A549 (cell line): ENCODE data around the gene KCTD4. TPM values are rescaled to one million over a fixed set of nuclear protein-coding genes. Genes with fewer than 3 reads are reported as not detected.

ENCODE experiments used
- ATAC-seq, 2 experiments: fragments of 200-7000 bp in 1 of 2; fragments of >200 bp in 1 of 2; cut with Nextera tagmentation in 1 of 2; cut with Tn5 transposase in 1 of 2; 3 replicates each; pipeline versions ENCODE4 v1.8.0 to v1.9.1; 2018 to 2020; ENCODE audit warnings: mild to moderate bottlenecking in 1 of 2, moderate library complexity in 1 of 2
- CTCF ChIA-PET: fragments of 300-600 bp; sonication (Branson Sonifier 250); formaldehyde crosslinking; extraction: SDS; loops from one replicate; lab custom pipeline; 2021; ENCODE audit warnings: antibody characterized with exemption, inconsistent platforms; lab: Yijun Ruan, JAX
- POLR2A ChIA-PET: fragments of 350-600 bp; formaldehyde crosslinking; extraction: SDS; loops from one replicate; lab custom pipeline; 2021; ENCODE audit warnings: antibody characterized with exemption, inconsistent platforms; lab: Yijun Ruan, JAX
- DNase-seq, 2 experiments: peaks; one replicate each; pipeline versions ENCODE4 v3.0.0 to v3.0.0-alpha.2; 2011 to 2016; ENCODE audit warnings: low read depth in 1 of 2, low spot score in 1 of 2
- FAIRE-seq: peaks from 2 replicates; lab custom pipeline; 2011; peaks lifted over from hg19 to GRCh38; lab: Jason Lieb, UNC
- H3K27ac ChIP-seq, 2 experiments: fragments of >200 bp; sonication (Bioruptor Twin); formaldehyde crosslinking; 3 replicates each; pipeline ENCODE4 v1.5.1; 2016 to 2017
- H3K4me1 ChIP-seq: fragments of >200 bp; sonication (Bioruptor Twin); formaldehyde crosslinking; 3 replicates; pipeline ENCODE4 v1.6.1; 2016
- H3K4me2 ChIP-seq: fragments of >200 bp; sonication (Bioruptor Twin); formaldehyde crosslinking; 3 replicates; pipeline ENCODE4 v1.6.1; 2016
- H3K4me3 ChIP-seq: fragments of >200 bp; sonication (Bioruptor Twin); formaldehyde crosslinking; 3 replicates; pipeline ENCODE4 v1.5.1; 2016
- H3K9me3 ChIP-seq: fragments of >200 bp; sonication (Bioruptor Twin); formaldehyde crosslinking; 3 replicates; pipeline ENCODE4 v1.6.1; 2016
- BHLHE40 ChIP-seq: IDR thresholded peaks from 2 replicates; pipeline ENCODE4 v1.6.1; 2012; ENCODE audit warnings: low read depth, low read length, inconsistent platforms
- CEBPB ChIP-seq, 2 experiments: fragments of >200 bp in 1 of 2; sonication (Bioruptor Twin) in 1 of 2; formaldehyde crosslinking in 1 of 2; IDR thresholded peaks; 2 replicates each; pipeline ENCODE4 v1.6.1; 2012 to 2016
- CHD4 ChIP-seq: fragments of 200-600 bp; sonication (generic); IDR thresholded peaks from 2 replicates; pipeline ENCODE4 v1.6.1; 2016; ENCODE audit warnings: antibody characterized with exemption, mild to moderate bottlenecking, borderline replicate concordance
- EHF ChIP-seq: fragments of 250-450 bp; sonication (Bioruptor Pico); IDR thresholded peaks from 2 replicates; pipeline ENCODE4 v1.5.0; 2020; ENCODE audit warnings: mild to moderate bottlenecking
- ESRRA ChIP-seq: fragments of 150-350 bp; IDR thresholded peaks from 2 replicates; pipeline ENCODE4 v1.6.1; 2014; ENCODE audit warnings: mild to moderate bottlenecking, low read length, borderline replicate concordance
- FOSL2 ChIP-seq, 2 experiments: fragments of 450-650 bp in 1 of 2; fragments of >200 bp in 1 of 2; sonication (Bioruptor Twin) in 1 of 2; formaldehyde crosslinking; IDR thresholded peaks; 2 replicates each; pipeline versions ENCODE4 v1.5.0 to v1.6.1; 2016 to 2020; ENCODE audit warnings: mild to moderate bottlenecking in 1 of 2, moderate library complexity in 1 of 2
- HEYL ChIP-seq: fragments of 250-450 bp; sonication (Bioruptor Pico); IDR thresholded peaks from 2 replicates; pipeline ENCODE4 v1.8.0; 2021; ENCODE audit warnings: mild to moderate bottlenecking, moderate library complexity
- KDM5A ChIP-seq: fragments of 200-600 bp; sonication (generic); IDR thresholded peaks from 2 replicates; pipeline ENCODE4 v1.6.1; 2016; ENCODE audit warnings: antibody characterized with exemption, mild to moderate bottlenecking
- MAZ ChIP-seq: fragments of 150-350 bp; IDR thresholded peaks from 2 replicates; pipeline ENCODE4 v1.6.1; 2014; ENCODE audit warnings: antibody characterized with exemption, low read depth, low read length, borderline replicate concordance
- MYC ChIP-seq: IDR thresholded peaks from 2 replicates; pipeline ENCODE4 v1.6.1; 2012; ENCODE audit warnings: mild to moderate bottlenecking, inconsistent platforms, low read length, improper control_type of control experiment, borderline replicate concordance
- NPAS2 ChIP-seq: fragments of 250-450 bp; sonication (Bioruptor Pico); IDR thresholded peaks from 2 replicates; pipeline ENCODE4 v1.8.0; 2022; ENCODE audit warnings: mild to moderate bottlenecking, moderate library complexity, borderline replicate concordance
- POLR2A ChIP-seq: IDR thresholded peaks from 2 replicates; pipeline ENCODE4 v1.6.1; 2012; ENCODE audit warnings: mild to moderate bottlenecking, low read length
- RARB ChIP-seq: fragments of 250-450 bp; sonication (Bioruptor Pico); IDR thresholded peaks from 2 replicates; pipeline ENCODE4 v1.8.0; 2021; ENCODE audit warnings: mild to moderate bottlenecking, moderate library complexity
- SMC3 ChIP-seq: fragments of >200 bp; sonication (Bioruptor Twin); formaldehyde crosslinking; IDR thresholded peaks from 3 replicates; pipeline ENCODE4 v1.6.1; 2018; ENCODE audit warnings: inconsistent platforms
- ZNF302 ChIP-seq: fragments of 250-450 bp; sonication (Bioruptor Pico); IDR thresholded peaks from 2 replicates; pipeline ENCODE4 v1.9.0; 2021; ENCODE audit warnings: inconsistent platforms, mild to moderate bottlenecking, moderate library complexity
- WGBS: methylation state at CpG from one replicate; pipeline ENCODE4 v1.1.6; 2017; ENCODE audit errors: missing lambda C conversion rate; 5-methylcytosine and 5-hydroxymethylcytosine counted together
- polyA plus RNA-seq, 4 experiments: library from polyadenylated mRNA; depleted of rRNA in 3 of 4; stranded (reverse); fragments of >200 nt; fragmentation: RNase III in 1 of 4; extraction: RNeasy Plus Mini Kit Qiagen cat#74134 plus additional on column Dnase treatment in 1 of 4; gene quantifications; 2 replicates in 3 of 4; 3 replicates in 1 of 4; pipeline ENCODE4 v1.2.3, GENCODE V29; 2011 to 2017
- TF ChIP-seq, protein P1 (sequence below): fragments of 200-600 bp; sonication (generic); IDR thresholded peaks from 2 replicates; pipeline ENCODE4 v1.6.1; 2016; ENCODE audit warnings: antibody characterized with exemption, mild to moderate bottlenecking, moderate library complexity
- TF ChIP-seq, protein P2 (sequence below): fragments of >200 bp; sonication (Bioruptor Twin); formaldehyde crosslinking; IDR thresholded peaks from 3 replicates; pipeline ENCODE4 v1.5.1; 2016
- TF ChIP-seq, protein P3 (sequence below): fragments of >200 bp; sonication (Bioruptor Twin); formaldehyde crosslinking; IDR thresholded peaks from 3 replicates; pipeline ENCODE4 v1.6.1; 2016
- TF ChIP-seq, protein P4 (sequence below): fragments of 150-350 bp; IDR thresholded peaks from 2 replicates; pipeline ENCODE4 v1.6.1; 2014; ENCODE audit warnings: low read depth, mild to moderate bottlenecking, low read length

The KCTD4 gene
- polyA plus RNA-seq, 2 of the 4 experiments (the other 2 are of a cell fraction), result not detected

DNA sequence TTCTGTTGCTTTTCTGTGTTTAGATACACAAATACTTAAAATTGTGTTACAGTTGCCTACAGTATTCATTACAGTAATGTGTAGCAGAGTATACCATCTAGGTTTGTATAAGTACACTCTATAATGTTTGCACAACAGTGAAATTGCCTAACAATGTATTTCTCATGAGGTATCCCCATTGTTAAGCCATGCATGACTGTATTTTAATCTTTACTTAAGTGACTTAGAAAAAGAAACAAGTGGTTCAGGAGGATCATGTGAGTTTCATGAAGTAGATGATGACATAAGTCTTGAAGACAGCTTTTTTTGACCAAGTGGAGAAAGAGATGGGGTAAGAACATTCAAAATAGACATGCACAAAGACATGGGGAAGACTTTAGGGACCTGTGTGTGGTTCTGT, 8.4 kb upstream of the KCTD4 start:
- Histone ChIP-seq H3K4me1 (peaks cover 48% of the 10 kb centered on the region), H3K4me3 (no peak overlapping the region), H3K9me3 (no peaks in the 10 kb centered on the region), H3K4me2 (peak overlapping the region; percentile 20; the same call in 2 of the 3 replicates), H3K27ac (peak overlapping the region in 1 of 2 experiments; percentile 52; a peak in 2 of 6 replicates)
- CTCF ChIA-PET, result interaction anchor here (1.7 kb wide), 1 partner anchor 72 kb away, joined by 5 read pairs; no protein-coding TSS in a partner anchor
- TF ChIP-seq HEYL (CRISPR knock-in tag) (no peak), CEBPB (IDR thresholded peaks at IDR 0.05) (peak in 1 of 2 experiments; percentile 6; a peak in 1 of 4 replicates)
- DNase-seq, result peak in 1 of 2 experiments; percentile 30
- no peak for ATAC-seq
- POLR2A ChIA-PET, result no interaction called here
- FAIRE-seq, result no peak

DNA sequence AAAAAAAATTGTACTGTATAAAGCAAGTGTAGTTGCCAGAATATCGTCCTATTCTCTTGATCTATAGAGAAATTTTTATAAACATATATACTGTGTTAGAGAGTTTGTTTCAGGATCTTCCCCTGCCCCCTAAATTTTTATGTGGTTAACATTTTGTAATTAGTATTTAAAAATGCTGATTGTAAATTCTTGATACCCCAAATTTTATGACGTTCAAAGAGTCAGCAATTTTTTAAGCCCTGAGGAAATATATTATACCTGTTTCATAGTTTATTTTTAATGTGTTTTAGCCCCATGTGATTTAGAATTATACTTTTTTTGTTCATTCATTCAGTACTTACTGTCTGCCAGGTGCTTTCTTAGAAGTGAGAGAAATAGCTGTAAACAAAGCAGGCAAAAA, 7.3 kb upstream of the KCTD4 start:
- peak overlapping the region in 1 of 2 experiments; percentile 80; a peak in 3 of 6 replicates for H3K27ac ChIP-seq
- ChIA-PET POLR2A (no interaction called here), CTCF (interaction anchor here (1.7 kb wide), 1 partner anchor 73 kb away, joined by 5 read pairs; no protein-coding TSS in a partner anchor)
- no peak overlapping the region for H3K4me2 ChIP-seq
- no peak overlapping the region for H3K4me3 ChIP-seq
- WGBS, result 90% methylated on average over 2 of the region's 2 CpGs
- peaks cover 48% of the 10 kb centered on the region for H3K4me1 ChIP-seq
- no peak for FAIRE-seq
- no peak for DNase-seq
- no peak for ATAC-seq
- H3K9me3 ChIP-seq, result no peaks in the 10 kb centered on the region
- TF ChIP-seq RARB (CRISPR knock-in tag) (no peak), EHF (no peak), NPAS2 (no peak), ZNF302 (CRISPR knock-in tag) (no peak), ESRRA (no peak)
- TF ChIP-seq, protein P1, sequence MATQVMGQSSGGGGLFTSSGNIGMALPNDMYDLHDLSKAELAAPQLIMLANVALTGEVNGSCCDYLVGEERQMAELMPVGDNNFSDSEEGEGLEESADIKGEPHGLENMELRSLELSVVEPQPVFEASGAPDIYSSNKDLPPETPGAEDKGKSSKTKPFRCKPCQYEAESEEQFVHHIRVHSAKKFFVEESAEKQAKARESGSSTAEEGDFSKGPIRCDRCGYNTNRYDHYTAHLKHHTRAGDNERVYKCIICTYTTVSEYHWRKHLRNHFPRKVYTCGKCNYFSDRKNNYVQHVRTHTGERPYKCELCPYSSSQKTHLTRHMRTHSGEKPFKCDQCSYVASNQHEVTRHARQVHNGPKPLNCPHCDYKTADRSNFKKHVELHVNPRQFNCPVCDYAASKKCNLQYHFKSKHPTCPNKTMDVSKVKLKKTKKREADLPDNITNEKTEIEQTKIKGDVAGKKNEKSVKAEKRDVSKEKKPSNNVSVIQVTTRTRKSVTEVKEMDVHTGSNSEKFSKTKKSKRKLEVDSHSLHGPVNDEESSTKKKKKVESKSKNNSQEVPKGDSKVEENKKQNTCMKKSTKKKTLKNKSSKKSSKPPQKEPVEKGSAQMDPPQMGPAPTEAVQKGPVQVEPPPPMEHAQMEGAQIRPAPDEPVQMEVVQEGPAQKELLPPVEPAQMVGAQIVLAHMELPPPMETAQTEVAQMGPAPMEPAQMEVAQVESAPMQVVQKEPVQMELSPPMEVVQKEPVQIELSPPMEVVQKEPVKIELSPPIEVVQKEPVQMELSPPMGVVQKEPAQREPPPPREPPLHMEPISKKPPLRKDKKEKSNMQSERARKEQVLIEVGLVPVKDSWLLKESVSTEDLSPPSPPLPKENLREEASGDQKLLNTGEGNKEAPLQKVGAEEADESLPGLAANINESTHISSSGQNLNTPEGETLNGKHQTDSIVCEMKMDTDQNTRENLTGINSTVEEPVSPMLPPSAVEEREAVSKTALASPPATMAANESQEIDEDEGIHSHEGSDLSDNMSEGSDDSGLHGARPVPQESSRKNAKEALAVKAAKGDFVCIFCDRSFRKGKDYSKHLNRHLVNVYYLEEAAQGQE, result no peak
- TF ChIP-seq, all 56 proteins: peak for 0

DNA sequence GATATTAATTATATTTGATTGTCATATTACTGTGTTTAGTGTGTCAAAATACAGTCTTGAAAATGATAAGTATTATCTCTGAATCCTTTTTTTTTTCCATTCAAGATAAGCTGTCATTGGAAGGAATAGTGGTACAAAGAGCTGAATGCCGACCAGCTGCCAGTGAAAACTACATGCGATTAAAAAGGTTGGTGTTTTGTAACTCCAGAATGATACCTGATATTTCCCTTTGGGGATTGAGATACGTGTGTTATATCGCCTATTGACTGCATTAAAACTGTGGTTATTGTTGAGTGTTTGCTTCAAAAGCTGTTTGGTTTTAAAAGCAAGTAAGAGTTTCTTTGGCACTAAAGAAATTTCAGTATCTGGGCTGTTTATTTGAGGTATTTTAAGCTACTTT, 6.5 kb upstream of the KCTD4 start:
- no peak for TF ChIP-seq FOSL2 (IDR thresholded peaks at IDR 0.05)
- no peak for TF ChIP-seq FOSL2 (CRISPR knock-in tag; IDR thresholded peaks at IDR 0.05)
- TF ChIP-seq, protein P2, sequence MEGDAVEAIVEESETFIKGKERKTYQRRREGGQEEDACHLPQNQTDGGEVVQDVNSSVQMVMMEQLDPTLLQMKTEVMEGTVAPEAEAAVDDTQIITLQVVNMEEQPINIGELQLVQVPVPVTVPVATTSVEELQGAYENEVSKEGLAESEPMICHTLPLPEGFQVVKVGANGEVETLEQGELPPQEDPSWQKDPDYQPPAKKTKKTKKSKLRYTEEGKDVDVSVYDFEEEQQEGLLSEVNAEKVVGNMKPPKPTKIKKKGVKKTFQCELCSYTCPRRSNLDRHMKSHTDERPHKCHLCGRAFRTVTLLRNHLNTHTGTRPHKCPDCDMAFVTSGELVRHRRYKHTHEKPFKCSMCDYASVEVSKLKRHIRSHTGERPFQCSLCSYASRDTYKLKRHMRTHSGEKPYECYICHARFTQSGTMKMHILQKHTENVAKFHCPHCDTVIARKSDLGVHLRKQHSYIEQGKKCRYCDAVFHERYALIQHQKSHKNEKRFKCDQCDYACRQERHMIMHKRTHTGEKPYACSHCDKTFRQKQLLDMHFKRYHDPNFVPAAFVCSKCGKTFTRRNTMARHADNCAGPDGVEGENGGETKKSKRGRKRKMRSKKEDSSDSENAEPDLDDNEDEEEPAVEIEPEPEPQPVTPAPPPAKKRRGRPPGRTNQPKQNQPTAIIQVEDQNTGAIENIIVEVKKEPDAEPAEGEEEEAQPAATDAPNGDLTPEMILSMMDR, result no peak
- no peak for TF ChIP-seq CHD4
- TF ChIP-seq, protein P3, sequence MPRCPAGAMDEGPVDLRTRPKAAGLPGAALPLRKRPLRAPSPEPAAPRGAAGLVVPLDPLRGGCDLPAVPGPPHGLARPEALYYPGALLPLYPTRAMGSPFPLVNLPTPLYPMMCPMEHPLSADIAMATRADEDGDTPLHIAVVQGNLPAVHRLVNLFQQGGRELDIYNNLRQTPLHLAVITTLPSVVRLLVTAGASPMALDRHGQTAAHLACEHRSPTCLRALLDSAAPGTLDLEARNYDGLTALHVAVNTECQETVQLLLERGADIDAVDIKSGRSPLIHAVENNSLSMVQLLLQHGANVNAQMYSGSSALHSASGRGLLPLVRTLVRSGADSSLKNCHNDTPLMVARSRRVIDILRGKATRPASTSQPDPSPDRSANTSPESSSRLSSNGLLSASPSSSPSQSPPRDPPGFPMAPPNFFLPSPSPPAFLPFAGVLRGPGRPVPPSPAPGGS, result no peak
- no peak for TF ChIP-seq BHLHE40
- TF ChIP-seq POLR2A, result no peak
- TF ChIP-seq MAZ, result no peak
- TF ChIP-seq MYC, result no peak
- TF ChIP-seq, protein P4, sequence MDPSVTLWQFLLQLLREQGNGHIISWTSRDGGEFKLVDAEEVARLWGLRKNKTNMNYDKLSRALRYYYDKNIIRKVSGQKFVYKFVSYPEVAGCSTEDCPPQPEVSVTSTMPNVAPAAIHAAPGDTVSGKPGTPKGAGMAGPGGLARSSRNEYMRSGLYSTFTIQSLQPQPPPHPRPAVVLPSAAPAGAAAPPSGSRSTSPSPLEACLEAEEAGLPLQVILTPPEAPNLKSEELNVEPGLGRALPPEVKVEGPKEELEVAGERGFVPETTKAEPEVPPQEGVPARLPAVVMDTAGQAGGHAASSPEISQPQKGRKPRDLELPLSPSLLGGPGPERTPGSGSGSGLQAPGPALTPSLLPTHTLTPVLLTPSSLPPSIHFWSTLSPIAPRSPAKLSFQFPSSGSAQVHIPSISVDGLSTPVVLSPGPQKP, result no peak
- no peak for TF ChIP-seq EHF
- no peak for TF ChIP-seq SMC3
- no peak for TF ChIP-seq KDM5A
- peaks cover 48% of the 10 kb centered on the region for H3K4me1 ChIP-seq
- H3K27ac ChIP-seq, result peak overlapping the region; percentile 15 to 80; a peak in 4 of 6 replicates
- FAIRE-seq, result no peak
- no peaks in the 10 kb centered on the region for H3K9me3 ChIP-seq
- ChIA-PET CTCF (interaction anchor here (0.6 to 1.7 kb wide), 3 partner anchors 30 to 77 kb away, joined by 3 to 5 read pairs (median 3); no protein-coding TSS in a partner anchor), POLR2A (no interaction called here)
- 84% methylated on average over 4 of the region's 4 CpGs for WGBS
- peak overlapping the region; percentile 51; the same call in 2 of the 3 replicates for H3K4me2 ChIP-seq
- H3K4me3 ChIP-seq, result no peak overlapping the region
- ATAC-seq, result no peak
- DNase-seq, result no peak
